GM23338 (cell line): Measurements from ENCODE around the gene SOX10. TPM values are rescaled to one million over a fixed set of nuclear protein-coding genes. Genes with fewer than 3 reads are reported as not detected.

Source experiments
- ATAC-seq: fragments of 200-7000 bp; cut with Tn5 transposase; 3 replicates; pipeline ENCODE4 v1.9.1; 2020
- DNase-seq: peaks from one replicate; pipeline ENCODE4 v3.0.0-alpha.2; 2015; ENCODE audit warnings: low spot score
- H2AFZ ChIP-seq: fragments of 200-600 bp; sonication (generic); 2 replicates; pipeline ENCODE4 v1.8.0; 2016; ENCODE audit warnings: antibody characterized with exemption, mild to moderate bottlenecking, moderate library complexity
- H3F3A ChIP-seq: fragments of 200-600 bp; sonication (generic); replicated peaks from 2 replicates; pipeline ENCODE4 v1.8.0; 2017; ENCODE audit warnings: antibody characterized with exemption, mixed run types, low read depth
- H3K27ac ChIP-seq: fragments of 200-600 bp; sonication (generic); 2 replicates; pipeline ENCODE4 v1.6.1; 2016; ENCODE audit warnings: low read depth
- H3K27me3 ChIP-seq: fragments of 200-600 bp; sonication (generic); 2 replicates; pipeline ENCODE4 v1.8.0; 2016; ENCODE audit warnings: mild to moderate bottlenecking, mixed run types, moderate library complexity; ENCODE audit not compliant: insufficient read depth
- H3K36me3 ChIP-seq: fragments of 200-600 bp; sonication (generic); 2 replicates; pipeline ENCODE4 v1.8.0; 2016; ENCODE audit warnings: mild to moderate bottlenecking; ENCODE audit not compliant: insufficient read depth
- H3K4me1 ChIP-seq: fragments of 200-600 bp; sonication (generic); 2 replicates; pipeline ENCODE4 v1.8.0; 2016; ENCODE audit warnings: mild to moderate bottlenecking, moderate library complexity; ENCODE audit not compliant: insufficient read depth
- H3K4me2 ChIP-seq: fragments of 200-600 bp; sonication (generic); 2 replicates; pipeline ENCODE4 v1.7.1; 2017; ENCODE audit warnings: mixed run types
- H3K4me3 ChIP-seq: fragments of 200-600 bp; sonication (generic); 2 replicates; pipeline ENCODE4 v1.6.1; 2016; ENCODE audit warnings: mixed run types
- H3K79me2 ChIP-seq: fragments of 200-600 bp; sonication (generic); replicated peaks from 2 replicates; pipeline ENCODE4 v1.8.0; 2017; ENCODE audit warnings: mild to moderate bottlenecking; ENCODE audit not compliant: insufficient read depth
- H3K9me2 ChIP-seq: fragments of 200-600 bp; sonication (generic); 2 replicates; pipeline ENCODE4 v1.8.0; 2017; ENCODE audit not compliant: insufficient read depth
- H4K20me1 ChIP-seq: fragments of 200-600 bp; sonication (generic); replicated peaks from 2 replicates; pipeline ENCODE4 v1.8.0; 2017; ENCODE audit warnings: mild to moderate bottlenecking; ENCODE audit not compliant: insufficient read depth
- H3K27ac Mint-ChIP-seq: 2 replicates; pipeline ENCODE4 v1.8.0; 2020; ENCODE audit warnings: inconsistent platforms, mild to moderate bottlenecking, moderate library complexity, mixed read lengths
- H3K27me3 Mint-ChIP-seq: 3 replicates; pipeline ENCODE4 v1.8.0; 2022; ENCODE audit warnings: low read depth, mild to moderate bottlenecking, moderate library complexity, mixed read lengths, inconsistent platforms; ENCODE audit not compliant: insufficient read depth, poor library complexity
- H3K36me3 Mint-ChIP-seq: 3 replicates; pipeline ENCODE4 v1.8.0; 2021; ENCODE audit warnings: low read depth, mild to moderate bottlenecking, inconsistent platforms, moderate library complexity, mixed read lengths
- H3K4me1 Mint-ChIP-seq: 3 replicates; pipeline ENCODE4 v1.8.0; 2020; ENCODE audit warnings: mild to moderate bottlenecking, inconsistent platforms, mixed read lengths
- H3K4me3 Mint-ChIP-seq: 3 replicates; pipeline ENCODE4 v1.8.0; 2021; ENCODE audit warnings: moderate library complexity, mild to moderate bottlenecking, inconsistent platforms, mixed read lengths
- H3K9me3 Mint-ChIP-seq: 3 replicates; pipeline ENCODE4 v1.8.0; 2020; ENCODE audit warnings: moderate library complexity, mild to moderate bottlenecking, inconsistent platforms, mixed read lengths
- EZH2 ChIP-seq: fragments of 200-600 bp; sonication (generic); IDR thresholded peaks from one replicate; pipeline ENCODE4 v1.8.0; 2017; ENCODE audit warnings: antibody characterized with exemption, mild to moderate bottlenecking, low read depth; ENCODE audit not compliant: unreplicated experiment
- JUNB ChIP-seq: IDR thresholded peaks from one replicate; pipeline ENCODE4 v1.6.1; 2016; ENCODE audit warnings: antibody characterized with exemption; ENCODE audit not compliant: unreplicated experiment
- NANOG ChIP-seq: IDR thresholded peaks from 2 replicates; pipeline ENCODE4 v1.6.1; 2016; ENCODE audit warnings: antibody characterized with exemption, borderline replicate concordance
- POLR2AphosphoS5 ChIP-seq: IDR thresholded peaks from 2 replicates; pipeline ENCODE4 v1.6.1; 2016; ENCODE audit warnings: antibody characterized with exemption, low read depth
- ZNF114 ChIP-seq: fragments of 250-450 bp; sonication (Bioruptor Pico); IDR thresholded peaks from 2 replicates; pipeline ENCODE4 v1.5.0; 2020; ENCODE audit warnings: mild to moderate bottlenecking, moderate library complexity
- ZNF462 ChIP-seq: fragments of 250-450 bp; sonication (Bioruptor Pico); IDR thresholded peaks from 2 replicates; pipeline ENCODE4 v1.5.0; 2020; ENCODE audit warnings: mild to moderate bottlenecking, moderate library complexity
- polyA plus RNA-seq: library from polyadenylated mRNA; unstranded; fragments of >200 nt; fragmentation: Nextera tagmentation; extraction: Ambion mirVana; gene quantifications from 2 replicates; pipeline ENCODE4 v1.2.1, GENCODE V29; 2016
- total RNA-seq: library from RNA; depleted of rRNA; stranded (reverse); fragments of >200 nt; shearing (Covaris generic); gene quantifications from 2 replicates; pipeline ENCODE4 v1.2.3, GENCODE V29; 2014

Gene SOX10
- total and polyA plus RNA-seq, 2 experiments from 2014 or later = 1.1 to 2.1 TPM

GRCh38 chr22:37929390-37929789 lies 55.0 kb downstream of the SOX10 start:
- 0 out of 2 replicates have a peak, but pooled peaks cover 7% of the 10 kb centered on the region for H3F3A ChIP-seq
- no peaks in the 10 kb centered on the region for H3K9me2 ChIP-seq
- DNase-seq (no peak), ATAC-seq (no peak)
- H4K20me1 ChIP-seq = no peaks in the 10 kb centered on the region; the same call in 1 of the 2 replicates
- H3K36me3 ChIP-seq = no peaks in the 10 kb centered on the region
- no peaks in the 10 kb centered on the region for H3K27me3 ChIP-seq
- no peak overlapping the region for H3K4me2 ChIP-seq
- Mint-ChIP-seq H3K36me3 (peaks cover 12% of the 10 kb centered on the region), H3K27me3 (peaks cover 6% of the 10 kb centered on the region), H3K4me3 (no peak overlapping the region), H3K4me1 (peaks cover 9% of the 10 kb centered on the region), H3K9me3 (no peaks in the 10 kb centered on the region), H3K27ac (no peak overlapping the region)
- H3K4me1 ChIP-seq = no peaks in the 10 kb centered on the region
- no peak overlapping the region for H3K4me3 ChIP-seq
- no peaks in the 10 kb centered on the region for H3K79me2 ChIP-seq
- no peak overlapping the region for H2AFZ ChIP-seq
- H3K27ac ChIP-seq = no peak overlapping the region
- no peak for TF ChIP-seq JUNB
- no peak for TF ChIP-seq EZH2
- no peak for TF ChIP-seq NANOG
- no peak for TF ChIP-seq ZNF114
- no peak for TF ChIP-seq ZNF462 (CRISPR knock-in tag)

- no peak overlapping the region for H3K27ac ChIP-seq
- no peaks in the 10 kb centered on the region for H3K36me3 ChIP-seq
- H3K79me2 ChIP-seq = no peaks in the 10 kb centered on the region
- DNase-seq (no peak), ATAC-seq (no peak)
- H3F3A ChIP-seq = no peaks in the 10 kb centered on the region
- H3K4me1 ChIP-seq = no peaks in the 10 kb centered on the region
- no peak overlapping the region for H3K4me2 ChIP-seq
- H3K4me1 Mint-ChIP-seq = no peaks in the 10 kb centered on the region
- H3K9me2 ChIP-seq = no peaks in the 10 kb centered on the region
- no peaks in the 10 kb centered on the region; the same call in 1 of the 2 replicates for H4K20me1 ChIP-seq
- no peak overlapping the region for H3K27ac Mint-ChIP-seq
- H3K27me3 ChIP-seq = no peaks in the 10 kb centered on the region
- H3K4me3 ChIP-seq = no peak overlapping the region
- peaks cover 9% of the 10 kb centered on the region; the same call in 2 of the 3 replicates for H3K36me3 Mint-ChIP-seq
- no peak overlapping the region for H2AFZ ChIP-seq
- H3K27me3 Mint-ChIP-seq = peaks cover 6% of the 10 kb centered on the region
- no peak overlapping the region for H3K4me3 Mint-ChIP-seq
- H3K9me3 Mint-ChIP-seq = no peaks in the 10 kb centered on the region
- no peak for TF ChIP-seq POLR2AphosphoS5
- no peak for TF ChIP-seq ZNF462 (CRISPR knock-in tag)
- no peak for TF ChIP-seq JUNB
- no peak for TF ChIP-seq ZNF114
- TF ChIP-seq EZH2 = no peak
- no peak for TF ChIP-seq NANOG
These were observed 56.8 kb downstream of the SOX10 start for GRCh38 chr22:37927637-37927936.
